GM12872 (cell line): ENCODE measurements around the gene SFMBT1.
A peak's percentile ranks its signal among the peaks of the same experiment; 100 is the strongest.

ENCODE experiments used
- CTCF ChIP-seq: IDR thresholded peaks from 3 replicates; pipeline ENCODE4 v1.5.1; 2011; ENCODE audit warnings: low read depth, mild to moderate bottlenecking, low read length, moderate library complexity; ENCODE audit not compliant: insufficient read depth

The SFMBT1 gene

GRCh38 chr3:52882377-52882776 is 163.5 kb downstream of the SFMBT1 start:
- TF ChIP-seq CTCF = no peak

- no peak for TF ChIP-seq CTCF
These were observed 164.0 kb downstream of the SFMBT1 start for GRCh38 chr3:52881871-52882270.

- TF ChIP-seq CTCF = no peak
These were observed 165.4 kb downstream of the SFMBT1 start for GRCh38 chr3:52880474-52880873.

- no peak for TF ChIP-seq CTCF
These were observed 165.8 kb downstream of the SFMBT1 start for GRCh38 chr3:52880047-52880446.

- TF ChIP-seq CTCF = no peak
These were observed 166.3 kb downstream of the SFMBT1 start for GRCh38 chr3:52879581-52879980.

GRCh38 chr3:52879090-52879489 is 166.8 kb downstream of the SFMBT1 start:
- TF ChIP-seq CTCF = peak; percentile 25; the same call in 1 of the 3 replicates

- TF ChIP-seq CTCF = no peak
These were observed 168.8 kb downstream of the SFMBT1 start for GRCh38 chr3:52877085-52877484.
